ENCODE results near the gene KRT71. TPM values are rescaled to one million over a fixed set of nuclear protein-coding genes. Genes with fewer than 3 reads are reported as not detected.

Gene KRT71
- total RNA-seq, 4 donors from 2014 or later = not detected

DNA sequence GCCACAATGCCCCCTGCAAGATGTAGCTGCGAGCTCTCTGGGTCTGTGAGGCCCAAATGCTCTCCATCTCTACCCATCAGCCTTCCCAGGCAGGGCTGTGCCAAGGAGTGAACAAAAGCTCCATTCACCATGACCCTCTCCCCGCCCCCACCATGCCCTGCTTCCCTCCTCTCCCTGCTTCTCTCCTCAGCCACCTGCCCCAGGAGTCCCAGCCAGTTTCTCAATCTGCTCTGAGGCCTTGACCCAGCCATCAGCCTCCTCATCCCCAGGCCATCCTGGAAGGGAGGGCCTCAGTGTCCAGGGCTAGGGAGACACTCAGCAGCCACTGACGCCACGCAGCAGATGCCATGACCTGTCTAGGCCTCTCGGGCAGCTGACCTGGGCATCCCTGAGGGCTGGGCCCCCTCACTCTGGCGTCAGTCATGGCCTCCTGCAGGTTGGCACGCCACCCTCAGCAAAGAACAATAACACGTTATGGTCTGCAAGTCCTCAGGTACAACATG lies 24.3 kb downstream of the KRT71 start:
- intact Hi-C loops (cut with DNase I; ENCODE audit: low total_unique reads) (no loop called here), in situ Hi-C loops (cut with MboI; ENCODE audit: low sequenced_read_pairs in 4 of 4) (no loop called here)
- no peak for ATAC-seq
- Histone ChIP-seq H3K36me3 (no peaks in the 10 kb centered on the region), H3K9me3 (no peaks in the 10 kb centered on the region), H3K27me3 (no peaks in the 10 kb centered on the region), H3K4me3 (no peak overlapping the region), H3K27ac (no peak overlapping the region), H3K4me1 (no peaks in the 10 kb centered on the region)
- TF ChIP-seq, protein P1, sequence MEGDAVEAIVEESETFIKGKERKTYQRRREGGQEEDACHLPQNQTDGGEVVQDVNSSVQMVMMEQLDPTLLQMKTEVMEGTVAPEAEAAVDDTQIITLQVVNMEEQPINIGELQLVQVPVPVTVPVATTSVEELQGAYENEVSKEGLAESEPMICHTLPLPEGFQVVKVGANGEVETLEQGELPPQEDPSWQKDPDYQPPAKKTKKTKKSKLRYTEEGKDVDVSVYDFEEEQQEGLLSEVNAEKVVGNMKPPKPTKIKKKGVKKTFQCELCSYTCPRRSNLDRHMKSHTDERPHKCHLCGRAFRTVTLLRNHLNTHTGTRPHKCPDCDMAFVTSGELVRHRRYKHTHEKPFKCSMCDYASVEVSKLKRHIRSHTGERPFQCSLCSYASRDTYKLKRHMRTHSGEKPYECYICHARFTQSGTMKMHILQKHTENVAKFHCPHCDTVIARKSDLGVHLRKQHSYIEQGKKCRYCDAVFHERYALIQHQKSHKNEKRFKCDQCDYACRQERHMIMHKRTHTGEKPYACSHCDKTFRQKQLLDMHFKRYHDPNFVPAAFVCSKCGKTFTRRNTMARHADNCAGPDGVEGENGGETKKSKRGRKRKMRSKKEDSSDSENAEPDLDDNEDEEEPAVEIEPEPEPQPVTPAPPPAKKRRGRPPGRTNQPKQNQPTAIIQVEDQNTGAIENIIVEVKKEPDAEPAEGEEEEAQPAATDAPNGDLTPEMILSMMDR (IDR thresholded peaks at IDR 0.05 in 4 of 5, conservative IDR thresholded peaks at IDR 0.05 in 1 of 5) = no peak
- no peak for TF ChIP-seq POLR2A (IDR thresholded peaks at IDR 0.05)
- no peak for DNase-seq

DNA sequence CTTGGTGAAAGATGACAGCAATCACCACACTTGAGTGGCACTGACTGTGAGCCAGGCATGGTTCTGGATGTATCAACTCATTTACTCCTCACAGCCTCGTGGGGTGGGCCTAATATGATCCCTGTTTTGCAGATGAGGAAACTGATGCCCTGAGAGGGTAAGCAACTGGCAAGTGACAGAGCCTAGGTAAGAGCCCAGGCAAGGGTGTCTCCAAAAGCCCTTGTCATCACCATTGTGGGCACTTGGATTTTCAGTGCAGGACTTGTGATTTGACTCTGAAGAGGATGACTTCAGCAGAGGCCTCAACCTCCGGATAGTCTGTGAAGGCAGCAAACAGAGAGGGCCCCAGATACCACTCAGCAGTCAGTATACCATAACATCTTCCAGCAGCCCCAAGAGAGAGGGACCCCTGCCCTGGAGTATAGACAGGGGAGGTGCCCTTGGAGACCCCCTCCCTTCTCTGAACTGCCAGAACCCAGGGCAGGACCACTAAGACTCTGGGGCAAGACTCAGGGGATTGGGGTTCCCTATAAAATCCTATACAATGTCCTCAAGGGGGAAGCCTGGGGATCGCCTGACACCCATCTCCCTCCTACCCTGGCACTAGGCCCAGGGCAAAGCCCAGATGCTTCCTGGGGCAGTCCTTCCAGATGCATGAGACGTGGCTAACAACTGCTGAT lies 25.7 kb downstream of the KRT71 start:
- TF ChIP-seq, protein P1 (IDR thresholded peaks at IDR 0.05 in 4 of 5, conservative IDR thresholded peaks at IDR 0.05 in 1 of 5) = no peak
- no peak for TF ChIP-seq POLR2A (IDR thresholded peaks at IDR 0.05)
- Histone ChIP-seq H3K27me3 (peaks cover 0 to 4% (median 0%) of the 10 kb centered on the region in 3 donors), H3K4me3 (no peak overlapping the region), H3K36me3 (no peaks in the 10 kb centered on the region), H3K9me3 (no peaks in the 10 kb centered on the region), H3K27ac (no peak overlapping the region), H3K4me1 (no peaks in the 10 kb centered on the region)
- no peak for ATAC-seq
- intact Hi-C loops (cut with DNase I; ENCODE audit: low total_unique reads) = no loop called here
- no peak for DNase-seq
- in situ Hi-C loops (cut with MboI; ENCODE audit: low sequenced_read_pairs in 4 of 4) = no loop called here

DNA sequence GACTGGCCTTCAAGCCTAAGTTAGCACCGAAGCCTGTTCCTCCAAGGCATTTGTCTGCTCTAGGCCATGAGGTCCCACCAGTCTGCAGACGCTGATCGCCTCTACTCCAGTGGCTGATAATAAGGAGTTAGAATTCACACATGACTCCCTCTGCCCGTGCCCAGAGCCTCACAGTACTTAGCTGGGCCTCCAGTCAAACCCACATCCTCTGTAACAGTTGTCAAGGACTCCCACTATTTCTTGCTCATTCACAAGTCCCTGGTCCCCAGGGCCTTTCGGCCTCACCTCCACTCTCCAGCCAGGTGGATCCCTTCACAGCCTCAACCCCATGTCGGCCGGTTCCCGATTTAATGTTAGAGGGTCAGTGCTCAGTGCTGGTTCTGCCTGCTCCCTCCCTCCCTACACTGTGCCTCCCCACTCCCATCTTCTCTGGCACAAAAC lies 26.4 kb downstream of the KRT71 start:
- intact Hi-C loops (cut with DNase I; ENCODE audit: low total_unique reads) = no loop called here
- Histone ChIP-seq H3K36me3 (no peaks in the 10 kb centered on the region), H3K27ac (no peak overlapping the region), H3K4me1 (no peaks in the 10 kb centered on the region), H3K27me3 (peaks cover 0 to 4% (median 0%) of the 10 kb centered on the region in 3 donors), H3K9me3 (no peaks in the 10 kb centered on the region), H3K4me3 (no peak overlapping the region)
- TF ChIP-seq, protein P1 (IDR thresholded peaks at IDR 0.05 in 4 of 5, conservative IDR thresholded peaks at IDR 0.05 in 1 of 5) = no peak
- TF ChIP-seq POLR2A (IDR thresholded peaks at IDR 0.05) = no peak
- ATAC-seq = no peak
- no peak for DNase-seq
- in situ Hi-C loops (cut with MboI; ENCODE audit: low sequenced_read_pairs in 4 of 4) = no loop called here

DNA sequence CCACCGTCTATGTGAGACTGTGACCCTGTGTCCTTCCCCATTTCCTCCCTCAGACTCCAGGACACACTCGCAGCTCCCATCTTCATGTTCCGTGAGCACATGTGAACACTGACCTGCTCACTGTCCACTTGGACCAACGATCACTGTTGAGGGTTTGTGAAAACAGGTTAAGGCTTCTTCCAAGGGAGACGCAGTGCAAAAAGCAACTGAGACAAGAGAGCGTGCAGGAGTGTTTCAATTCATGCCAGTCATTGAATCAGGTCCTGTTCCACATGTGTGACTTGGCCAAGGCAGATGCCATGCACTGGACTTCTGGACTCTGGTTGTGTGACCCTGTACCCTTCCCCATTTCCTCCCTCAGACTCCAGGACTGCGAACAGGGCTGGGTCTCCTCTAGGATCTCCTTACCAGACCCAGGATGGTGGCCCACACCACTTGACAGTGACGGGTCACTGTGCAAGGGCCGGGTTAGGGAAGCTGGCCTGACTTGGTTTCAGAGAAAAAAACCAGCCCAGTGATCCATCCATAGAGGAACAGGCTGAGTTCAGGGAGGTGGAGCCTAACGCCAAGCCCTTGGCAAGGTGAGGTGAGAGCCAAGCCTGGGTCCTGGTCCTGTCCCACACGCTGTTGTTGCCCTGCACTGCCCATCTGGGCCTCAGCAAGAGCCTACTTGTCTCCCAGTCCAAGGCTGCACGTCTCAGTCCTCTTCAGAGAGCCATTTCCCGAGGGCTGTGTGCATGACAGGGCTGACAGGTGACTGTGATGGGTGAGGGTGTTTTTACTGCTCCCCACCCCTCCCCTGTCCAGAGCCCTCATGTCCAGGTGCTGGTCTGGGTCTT lies 27.1 kb downstream of the KRT71 start:
- no peak for TF ChIP-seq POLR2A (IDR thresholded peaks at IDR 0.05)
- TF ChIP-seq, protein P1 (IDR thresholded peaks at IDR 0.05 in 4 of 5, conservative IDR thresholded peaks at IDR 0.05 in 1 of 5) = no peak
- no peak overlapping the region for H3K27ac ChIP-seq
- DNase-seq = no peak
- no peaks in the 10 kb centered on the region for H3K36me3 ChIP-seq
- no peak for ATAC-seq
- in situ Hi-C loops (cut with MboI; ENCODE audit: low sequenced_read_pairs in 4 of 4) (no loop called here), intact Hi-C loops (cut with DNase I; ENCODE audit: low total_unique reads) (no loop called here)
- H3K4me3 ChIP-seq = no peak overlapping the region
- H3K9me3 ChIP-seq = no peaks in the 10 kb centered on the region
- H3K4me1 ChIP-seq = no peaks in the 10 kb centered on the region
- peaks cover 0 to 7% (median 0%) of the 10 kb centered on the region in 3 donors for H3K27me3 ChIP-seq
